HG02678 (cell line): Measurements from ENCODE around the gene ARHGAP23.
"Not testable (repeated sequence)": the region's sequence is repeated elsewhere in the genome, so short reads cannot be mapped to it uniquely, and the experiment has no call there.

ENCODE experiments used
- ATAC-seq: cut with Tn5 transposase; IDR thresholded peaks from one replicate; pipeline ENCODE4 v1.9.1; 2021; ENCODE audit warnings: mild to moderate bottlenecking, moderate library complexity; ENCODE audit not compliant: unreplicated experiment

The ARHGAP23 gene

DNA sequence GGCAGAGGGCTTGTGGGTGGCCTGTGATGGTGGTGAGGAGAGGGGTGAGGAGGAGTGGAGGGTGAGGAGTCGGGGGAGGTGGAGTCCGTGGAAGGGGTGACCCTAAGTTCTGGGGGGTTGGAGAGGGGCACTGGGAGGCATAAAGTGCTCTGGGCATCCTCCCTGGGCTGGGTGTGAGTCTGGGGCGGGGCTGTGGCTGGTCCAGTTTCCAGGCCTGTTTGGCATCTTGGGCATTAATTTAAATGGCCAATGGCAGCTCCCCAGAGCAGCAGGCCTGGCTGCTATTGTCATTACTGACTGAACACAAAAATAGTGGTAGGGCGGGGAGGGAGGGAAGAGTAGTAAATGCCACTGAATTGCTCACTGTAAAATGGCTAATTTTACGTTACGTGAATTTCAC, 7.7 kb upstream of the ARHGAP23 start:
- ATAC-seq: no peak

DNA sequence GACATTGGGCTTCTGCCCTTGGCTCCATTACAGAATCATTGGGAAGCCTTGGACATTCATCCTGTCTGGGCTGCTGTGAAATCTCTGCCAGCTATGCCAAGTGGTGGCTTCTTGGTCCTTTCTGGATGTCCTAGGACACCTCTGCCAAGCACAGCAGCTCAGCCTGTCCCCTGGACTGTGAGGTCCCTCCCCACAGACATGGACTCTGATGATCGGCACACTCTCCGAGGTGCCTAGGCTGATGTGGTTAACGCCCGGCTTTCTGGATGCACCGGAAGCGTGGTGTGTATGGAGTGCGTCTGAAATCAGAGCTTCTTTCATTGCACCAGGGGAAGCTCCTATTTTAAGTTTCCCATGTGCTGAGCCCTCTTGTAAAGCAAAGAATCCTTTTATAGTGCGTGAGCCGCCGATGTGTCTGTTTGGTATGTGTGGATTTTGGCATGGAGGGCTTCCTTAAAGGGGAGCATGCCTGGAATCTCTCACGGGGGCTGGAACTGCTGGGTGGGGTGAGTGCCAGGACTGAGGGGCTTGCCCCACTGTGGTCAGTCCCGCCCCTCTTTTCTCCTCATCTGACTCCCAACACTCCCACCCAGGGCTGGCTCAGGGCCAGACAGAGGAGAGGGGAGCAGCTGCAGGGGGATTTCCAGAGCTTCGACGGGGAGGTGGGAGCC, 7.0 kb upstream of the ARHGAP23 start:
- no peak for ATAC-seq

DNA sequence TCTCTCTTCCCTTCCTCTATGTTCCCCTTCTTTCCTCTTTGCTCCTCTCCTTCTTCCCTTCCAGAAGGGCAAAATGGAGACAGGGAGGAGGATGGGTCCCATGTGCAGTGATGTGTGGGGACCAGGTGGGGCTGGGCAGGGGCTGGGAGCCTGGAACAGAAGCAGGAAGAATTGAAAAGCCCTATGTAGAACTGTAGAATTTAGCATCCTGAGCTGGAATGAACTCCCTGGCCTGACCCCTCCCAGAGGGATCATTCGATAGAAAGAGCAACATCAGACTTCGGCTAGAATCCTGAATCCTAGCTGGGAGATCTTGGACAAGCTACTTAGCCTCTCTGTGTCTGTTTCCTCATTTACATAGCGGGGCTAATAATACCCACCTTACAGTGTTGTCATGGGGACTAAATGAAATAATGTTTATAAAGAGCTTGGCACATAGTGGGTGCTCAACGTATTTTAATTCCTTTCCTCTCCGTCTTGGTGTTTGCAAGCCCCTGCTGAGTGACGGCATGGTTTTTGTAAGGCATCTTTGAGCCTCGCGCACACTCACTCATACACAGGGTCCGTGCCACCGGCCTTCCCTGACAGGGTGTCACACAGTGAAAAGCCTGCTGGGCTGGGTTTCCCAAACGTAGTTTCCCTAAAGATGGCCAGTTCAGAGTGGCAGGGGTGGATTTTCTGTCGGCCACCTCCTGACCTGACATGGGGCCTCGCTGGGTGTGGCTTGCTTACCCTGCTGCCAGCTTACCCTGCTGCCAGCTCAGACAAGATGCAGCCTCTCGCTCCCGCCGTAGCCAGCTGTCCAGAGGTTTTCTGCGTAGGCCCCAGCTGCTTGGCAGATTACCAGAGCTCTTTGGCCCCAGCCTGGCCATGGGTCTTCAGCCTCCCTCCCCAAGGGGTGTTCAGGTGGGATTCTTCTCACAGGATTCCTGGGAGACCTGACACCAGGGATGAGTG, 6.1 kb upstream of the ARHGAP23 start:
- ATAC-seq: no peak

DNA sequence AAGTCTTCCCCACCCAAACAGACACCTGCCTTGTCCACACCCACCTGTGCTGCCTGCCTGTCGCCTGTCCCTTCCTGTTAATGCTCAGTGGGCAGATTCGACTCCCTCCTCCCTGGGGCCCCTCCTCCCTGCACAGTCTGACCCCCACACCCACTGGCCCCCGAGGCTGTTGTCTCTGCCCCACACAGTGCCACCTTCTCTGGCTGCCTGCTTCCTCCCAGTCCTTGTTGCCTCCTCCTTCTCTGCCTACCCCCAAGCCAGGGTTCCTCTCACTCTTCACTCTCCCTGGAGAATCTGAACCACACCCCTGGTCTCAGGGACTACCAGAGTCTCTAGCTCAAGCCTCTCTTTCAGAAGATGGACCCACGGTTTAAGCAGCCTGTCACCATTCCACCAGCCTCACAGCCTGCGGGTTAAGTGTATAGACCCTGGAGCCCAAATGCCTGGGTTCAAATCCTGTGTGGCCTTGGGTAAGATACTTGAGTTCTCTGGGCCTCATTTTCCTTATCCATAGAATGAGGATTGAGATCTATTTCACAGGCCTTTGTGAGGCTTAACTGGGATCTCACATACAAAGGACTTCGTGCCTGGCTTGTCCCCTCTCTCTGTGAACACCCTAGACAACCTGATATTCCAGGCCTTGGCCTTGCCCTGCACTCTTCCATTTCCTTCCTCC, 3.8 kb upstream of the ARHGAP23 start:
- no peak for ATAC-seq

DNA sequence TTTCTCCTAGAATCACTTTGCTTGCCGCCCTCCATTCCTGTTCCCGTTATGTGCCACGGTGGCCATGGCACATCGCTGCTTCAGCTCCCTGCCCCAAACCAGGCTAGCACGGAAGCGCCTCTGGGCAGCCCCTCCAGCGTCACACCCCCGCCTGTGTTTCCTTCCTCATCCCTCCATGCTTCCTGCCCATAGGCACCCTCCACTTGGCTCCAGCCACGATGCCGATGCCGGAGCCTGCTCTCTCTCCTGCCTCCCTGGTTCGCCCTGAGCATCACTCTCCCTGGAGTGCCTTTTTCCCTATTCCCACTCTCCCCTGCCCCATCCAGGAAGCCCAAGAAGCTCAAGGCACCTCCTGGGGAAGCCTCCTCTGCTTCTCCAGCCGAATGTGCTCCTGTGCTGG, 3.2 kb upstream of the ARHGAP23 start:
- ATAC-seq: no peak

DNA sequence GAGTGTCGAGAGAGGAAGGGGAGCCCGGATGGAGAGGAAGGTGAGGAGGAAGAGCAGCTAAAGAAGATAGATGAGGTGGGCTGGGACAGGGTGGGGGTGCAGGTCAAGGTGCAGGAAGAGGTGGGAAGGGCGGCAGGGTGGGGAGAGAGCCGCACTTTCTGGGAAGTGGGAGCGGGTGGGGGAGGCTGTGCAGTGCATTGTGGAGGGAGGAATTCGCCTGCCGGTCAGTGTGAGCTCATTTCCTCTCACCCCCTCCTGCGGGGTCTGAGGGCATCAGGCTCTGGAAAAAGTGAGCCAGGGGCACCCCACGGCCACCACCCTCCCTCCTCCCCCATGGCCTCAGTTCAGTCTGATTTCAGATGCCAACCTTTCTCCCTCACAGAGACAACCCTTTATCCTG, 2.5 kb upstream of the ARHGAP23 start:
- ATAC-seq: no peak

DNA sequence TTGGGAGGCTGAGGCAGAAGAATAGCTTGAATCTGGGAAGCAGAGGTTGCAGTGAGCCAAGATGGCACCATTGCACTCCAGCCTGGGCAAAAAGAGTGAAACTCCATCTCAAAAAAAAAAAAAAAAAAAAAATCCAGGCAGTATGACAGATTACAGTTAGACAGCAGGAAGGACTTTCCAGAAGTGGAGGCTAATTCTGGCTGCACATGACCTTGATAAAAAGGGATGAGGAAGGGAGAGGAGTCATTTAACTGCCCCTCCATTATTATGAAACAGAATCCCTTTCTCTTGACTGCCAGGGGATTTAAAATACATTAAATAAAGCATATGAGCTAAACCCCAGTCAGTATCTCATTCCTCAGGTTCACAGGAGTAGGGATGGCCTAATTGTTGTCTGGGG, 1.8 kb upstream of the ARHGAP23 start:
- ATAC-seq: no peak

DNA sequence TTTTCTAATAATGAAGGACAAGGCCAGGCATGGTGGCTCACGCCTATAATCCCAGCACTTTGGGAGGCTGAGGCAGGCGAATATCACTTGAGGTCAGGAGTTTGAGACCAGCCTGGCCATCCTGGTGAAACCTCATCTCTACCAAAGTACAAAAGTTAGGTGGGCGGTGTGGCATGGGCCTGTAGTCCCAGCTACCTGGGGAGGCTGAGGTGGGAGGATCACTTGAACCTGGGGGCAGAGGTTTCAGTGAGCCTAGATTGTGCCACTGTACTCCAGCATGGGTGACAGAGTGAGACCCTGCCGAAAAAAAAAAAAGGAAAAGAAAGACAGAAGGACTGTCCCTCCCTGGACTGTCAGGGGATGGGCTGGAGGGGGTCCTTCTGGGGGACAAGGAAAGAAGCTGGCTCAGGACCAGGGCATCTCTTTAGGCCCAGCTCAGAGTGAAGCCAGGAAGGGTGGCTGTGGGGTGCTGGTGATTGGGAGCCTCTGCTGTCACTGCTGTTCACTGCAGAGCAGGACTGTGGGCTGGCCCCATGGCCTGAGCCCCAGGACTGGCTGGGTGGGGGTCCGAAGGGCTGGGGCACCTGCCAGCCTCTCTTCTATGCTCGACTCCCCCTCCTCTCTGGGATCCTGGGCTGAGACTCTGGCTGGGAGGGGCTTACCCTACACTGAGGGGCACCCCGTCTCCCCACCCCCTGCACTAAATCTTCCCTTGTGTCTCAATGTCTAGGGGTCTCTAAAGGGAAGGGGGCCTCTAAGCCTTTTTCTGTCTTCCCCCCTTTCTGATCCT, 909 bp upstream of the ARHGAP23 start:
- ATAC-seq: no peak

DNA sequence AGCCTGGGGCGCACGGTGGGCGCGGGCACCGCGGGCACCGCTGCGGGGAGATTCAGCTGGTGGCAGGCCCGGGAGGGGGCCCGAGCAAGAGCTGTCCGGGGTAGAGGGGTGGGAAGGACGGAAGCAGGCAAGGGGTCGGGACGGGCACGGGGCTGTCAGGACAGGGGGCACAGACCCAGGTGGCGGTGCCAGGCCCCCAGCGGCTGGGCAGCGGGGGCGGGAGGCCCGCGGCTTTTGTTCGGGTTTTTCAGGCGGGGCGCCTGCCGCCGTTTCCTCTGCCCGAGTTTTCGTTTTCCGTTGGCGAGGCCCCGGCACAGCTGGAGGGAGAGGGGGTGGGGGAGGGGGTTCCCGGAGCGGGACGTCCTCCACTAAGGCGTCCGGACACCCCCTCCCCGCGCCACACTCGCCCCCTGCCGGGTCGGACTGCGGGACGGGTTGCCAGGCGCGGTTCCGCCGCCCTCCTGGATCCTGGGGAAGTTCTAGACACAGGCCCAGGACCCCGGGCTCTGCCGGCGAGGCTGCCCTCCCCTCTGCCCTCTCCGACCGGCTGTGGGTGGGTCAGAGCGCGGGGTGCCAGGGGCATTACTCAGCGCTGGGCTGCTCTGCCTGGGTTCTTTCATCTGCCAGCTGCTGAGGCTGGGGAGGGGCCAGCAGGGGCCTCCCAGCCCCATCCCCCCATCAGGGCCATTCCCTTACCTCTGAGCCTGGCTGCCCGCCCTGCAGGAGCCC, 543 bp downstream of the ARHGAP23 start:
- ATAC-seq: no peak

DNA sequence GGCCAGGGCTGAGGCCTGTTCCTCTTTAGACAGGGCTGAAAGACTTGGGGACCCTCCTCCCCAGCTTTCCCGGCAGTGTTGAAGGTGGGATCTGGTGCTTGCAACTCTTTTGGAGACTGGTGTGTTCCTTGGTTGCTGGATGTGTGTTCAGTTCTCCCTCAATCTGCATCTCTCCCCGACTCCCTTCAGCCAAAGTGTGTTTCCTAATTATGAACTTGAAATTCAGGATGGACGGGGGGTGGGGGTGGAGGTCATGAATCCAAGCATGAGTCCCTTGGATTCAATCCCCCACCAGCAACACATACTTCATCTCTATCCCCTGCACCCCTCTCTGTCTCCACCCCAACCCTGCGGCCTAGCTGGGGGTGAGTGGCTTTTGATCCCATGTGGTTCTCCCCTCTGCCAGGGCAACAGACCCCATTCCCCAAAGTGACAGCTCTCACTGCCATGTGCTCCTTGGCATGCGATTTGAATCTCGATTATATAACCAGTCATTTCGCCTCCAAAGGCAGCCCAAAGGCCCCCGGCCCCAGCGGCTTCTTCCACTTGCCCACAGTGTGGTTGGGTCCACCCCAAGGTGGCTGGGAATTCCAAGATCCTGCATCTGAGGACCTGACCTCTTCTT, 1.3 kb downstream of the ARHGAP23 start:
- ATAC-seq: no peak

DNA sequence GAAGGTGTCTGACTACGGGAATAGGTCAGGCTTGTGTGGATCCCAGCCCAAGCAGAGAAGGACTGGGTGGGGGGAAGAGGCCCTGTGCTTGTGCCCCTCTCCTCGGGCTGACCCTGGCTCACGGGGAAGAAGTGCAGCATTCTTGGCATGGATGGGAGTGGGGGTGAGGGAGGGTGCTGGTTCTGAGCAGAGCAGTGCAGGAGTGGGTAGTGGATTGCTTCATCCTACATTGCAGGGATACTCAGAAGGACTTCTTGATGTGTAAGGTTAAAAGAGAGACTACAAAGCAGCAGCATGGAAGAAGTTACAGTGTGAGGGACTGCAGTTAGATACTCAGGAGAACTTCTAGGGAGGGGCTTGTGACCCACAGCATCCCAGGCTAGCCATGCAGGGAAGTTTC, 2.1 kb downstream of the ARHGAP23 start:
- ATAC-seq: no peak

DNA sequence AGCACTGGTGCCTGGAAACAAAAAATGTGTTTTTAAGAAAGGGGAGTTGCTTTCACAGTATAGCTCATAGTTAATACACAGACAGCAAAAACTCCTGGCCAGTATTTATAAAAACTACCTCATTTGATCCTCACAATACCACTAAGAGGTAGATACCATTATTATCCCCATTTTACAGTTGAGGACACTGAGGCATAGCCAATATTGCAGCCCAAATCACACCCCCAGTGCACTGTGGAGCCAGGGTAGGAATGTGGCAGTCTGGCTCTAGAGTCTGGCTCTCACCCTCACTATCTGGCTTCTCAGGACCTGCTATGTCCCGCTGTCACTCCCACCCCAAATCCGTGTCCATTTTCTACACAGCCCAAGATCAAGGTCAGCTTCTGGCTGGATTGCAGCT, 2.6 kb downstream of the ARHGAP23 start:
- ATAC-seq: no peak

DNA sequence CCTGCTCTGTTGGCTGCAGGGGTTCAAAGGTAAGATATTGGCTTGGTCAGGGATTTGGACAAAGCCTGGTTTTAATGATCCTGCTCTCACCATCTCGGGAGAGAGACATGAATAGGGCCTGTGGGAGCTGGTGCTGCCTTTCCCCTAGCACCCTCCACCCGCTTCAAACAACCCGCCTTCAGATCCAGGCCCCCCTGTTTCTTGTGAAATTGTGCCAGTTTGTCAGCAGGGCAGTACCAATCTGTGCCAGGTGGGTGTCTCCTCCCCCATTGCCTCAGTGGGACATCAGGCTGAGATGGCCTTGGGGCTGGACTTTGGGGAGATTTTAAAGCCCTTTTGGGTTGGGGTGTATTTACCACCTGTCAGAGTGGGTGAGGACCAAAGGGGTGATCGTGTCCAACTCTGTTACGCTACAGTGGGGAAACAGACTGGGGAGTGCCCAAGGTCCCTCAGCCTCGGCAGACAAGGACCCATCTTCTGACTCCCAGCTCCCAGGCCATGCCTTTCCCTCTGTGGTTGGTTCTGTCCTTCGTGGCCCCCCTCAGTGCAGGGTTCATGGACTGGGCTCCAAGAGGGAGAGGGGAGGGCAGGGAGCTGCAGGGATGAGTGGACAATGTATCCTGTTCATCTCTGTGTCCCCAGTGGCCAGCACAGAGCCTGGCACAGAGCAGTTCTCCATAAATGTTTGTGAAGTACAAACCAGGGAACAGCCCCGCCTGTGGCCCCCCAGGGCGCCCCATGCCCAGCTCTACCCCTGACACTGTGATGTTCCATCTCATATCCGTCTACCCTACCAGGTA, 3.3 kb downstream of the ARHGAP23 start:
- no peak for ATAC-seq

DNA sequence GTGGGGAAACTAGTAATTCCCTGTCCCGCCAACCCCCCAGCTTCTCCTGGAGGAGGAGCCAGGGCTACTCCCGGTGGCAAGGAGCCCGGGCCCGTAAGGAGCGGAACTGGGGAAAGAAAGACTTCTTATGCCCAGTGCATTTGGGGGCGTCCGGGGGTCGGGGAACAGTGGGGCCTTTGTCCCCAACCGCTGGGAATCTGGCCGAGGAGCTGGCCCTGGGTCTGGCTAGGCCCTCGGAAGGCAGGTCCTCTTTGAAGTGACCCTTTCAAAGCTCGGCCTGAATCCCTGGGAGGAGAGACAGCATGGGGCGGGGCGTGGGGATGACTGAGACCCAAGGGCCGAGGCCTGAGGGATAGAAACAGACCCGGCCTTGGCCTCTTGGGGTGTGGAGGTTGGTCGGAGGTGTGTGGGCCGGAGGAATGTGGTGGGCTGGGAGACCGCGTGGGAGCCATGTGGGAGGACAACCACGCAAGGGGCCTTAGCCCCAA, 6.0 kb downstream of the ARHGAP23 start:
- ATAC-seq: no peak

DNA sequence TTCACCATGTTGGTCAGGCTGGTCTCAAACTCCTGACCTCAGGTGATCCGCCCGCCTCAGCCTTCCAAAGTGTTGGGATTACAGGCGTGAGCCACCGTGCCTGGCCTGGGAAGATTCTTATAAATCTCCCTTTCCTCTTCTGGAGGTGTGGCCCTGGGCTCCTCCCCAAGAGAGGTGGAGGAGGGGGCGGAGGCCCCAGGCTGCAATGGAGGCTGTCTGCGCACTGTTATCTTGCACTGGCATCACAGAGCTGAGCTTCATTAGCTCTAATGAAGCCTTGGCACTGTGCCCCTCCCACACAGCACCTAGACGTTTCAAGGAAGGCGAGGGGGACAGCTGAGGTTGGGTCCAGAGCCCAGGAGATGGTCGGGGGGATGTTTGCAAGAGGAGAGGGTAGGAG, 7.5 kb downstream of the ARHGAP23 start:
- no peak for ATAC-seq

DNA sequence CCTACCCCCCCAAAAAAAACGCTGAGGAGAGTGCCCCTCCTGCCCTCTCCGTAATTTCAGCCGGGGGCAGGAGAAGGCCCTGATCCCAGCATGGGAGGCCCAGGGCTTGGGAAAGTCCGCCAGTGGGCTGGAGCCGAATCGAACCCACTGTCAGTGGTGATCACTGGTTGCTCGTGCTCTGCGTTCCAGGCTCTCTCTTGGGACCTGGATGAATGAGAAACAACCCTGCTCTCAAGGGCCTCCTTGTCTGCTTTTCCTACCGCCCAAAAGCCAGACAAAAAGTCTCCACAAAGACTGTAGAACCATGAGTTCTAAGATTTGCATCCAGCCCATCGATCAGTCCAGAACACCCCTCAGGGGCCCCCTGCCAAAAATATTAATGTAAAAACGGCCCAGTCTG, 8.1 kb downstream of the ARHGAP23 start:
- ATAC-seq: no peak

DNA sequence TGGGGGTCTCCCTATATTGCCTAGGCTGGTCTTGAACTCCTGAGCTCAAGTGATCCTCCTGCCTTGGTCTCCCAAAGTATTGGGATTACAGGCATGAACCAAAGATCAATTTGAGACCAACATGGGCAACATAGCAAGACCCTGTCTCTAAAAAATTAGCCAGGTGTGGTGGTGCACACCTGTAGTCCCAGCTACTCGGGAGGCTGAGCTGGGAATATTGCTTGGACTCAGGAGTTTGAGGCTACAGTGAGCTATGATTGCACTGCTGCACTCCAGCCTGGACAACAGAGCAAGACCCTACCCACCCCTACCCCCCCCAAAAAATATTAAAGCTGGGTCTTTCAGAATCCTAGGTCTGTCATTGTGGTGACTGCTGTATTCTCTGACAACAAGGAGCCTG, 9.0 kb downstream of the ARHGAP23 start:
- not testable (repeated sequence) for ATAC-seq

DNA sequence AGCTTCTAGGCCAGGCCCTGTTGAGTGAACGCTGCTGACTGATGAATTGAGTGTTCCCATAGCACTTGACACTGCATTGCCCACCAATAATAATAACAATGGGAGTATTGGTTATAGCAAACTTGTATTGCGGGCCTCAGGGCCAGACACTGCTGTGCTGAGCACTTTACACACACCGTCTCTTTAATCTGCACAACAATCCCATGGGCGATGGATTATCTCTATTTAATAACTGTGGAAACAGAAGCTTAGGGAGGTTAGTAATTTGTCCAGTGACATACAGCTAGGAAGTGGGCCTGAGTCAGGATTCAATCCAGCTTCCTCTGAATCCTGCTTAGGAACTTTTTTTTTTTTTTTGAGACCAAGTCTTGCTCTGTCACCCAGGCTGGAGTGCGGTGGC, 11.2 kb downstream of the ARHGAP23 start:
- no peak for ATAC-seq
